ENCODE results near the gene TNFRSF9.

GRCh38 chr1:7912743-7913557 lies 27.7 kb downstream of the TNFRSF9 start:
- TF ChIP-seq FOXK1 (CRISPR knock-in tag; IDR thresholded peaks at IDR 0.05) (no peak), CTCF (IDR thresholded peaks at IDR 0.05) (no peak), CREB1 (CRISPR knock-in tag; IDR thresholded peaks at IDR 0.05) (no peak), NR2C2 (CRISPR knock-in tag; IDR thresholded peaks at IDR 0.05) (no peak), ZNF396 (CRISPR knock-in tag; IDR thresholded peaks at IDR 0.05; ENCODE audit: borderline replicate concordance) (no peak)
